Stimulated activated CD4-positive, alpha-beta T cell treated with anti-CD3 and anti-CD28 coated beads, TNF-alpha, amount 100 ng/mL, for 48 hours (primary cell): ENCODE results near the gene RFX1.
"Not testable (repeated sequence)": the region's sequence is repeated elsewhere in the genome, so short reads cannot be mapped to it uniquely, and the experiment has no call there.

Experiments used
- DNase-seq, 3 donors: peaks; one replicate each; pipeline ENCODE4 v3.0.0-alpha.2; 2020; ENCODE audit warnings: low read depth in 3 of 3

RFX1 gene

DNA sequence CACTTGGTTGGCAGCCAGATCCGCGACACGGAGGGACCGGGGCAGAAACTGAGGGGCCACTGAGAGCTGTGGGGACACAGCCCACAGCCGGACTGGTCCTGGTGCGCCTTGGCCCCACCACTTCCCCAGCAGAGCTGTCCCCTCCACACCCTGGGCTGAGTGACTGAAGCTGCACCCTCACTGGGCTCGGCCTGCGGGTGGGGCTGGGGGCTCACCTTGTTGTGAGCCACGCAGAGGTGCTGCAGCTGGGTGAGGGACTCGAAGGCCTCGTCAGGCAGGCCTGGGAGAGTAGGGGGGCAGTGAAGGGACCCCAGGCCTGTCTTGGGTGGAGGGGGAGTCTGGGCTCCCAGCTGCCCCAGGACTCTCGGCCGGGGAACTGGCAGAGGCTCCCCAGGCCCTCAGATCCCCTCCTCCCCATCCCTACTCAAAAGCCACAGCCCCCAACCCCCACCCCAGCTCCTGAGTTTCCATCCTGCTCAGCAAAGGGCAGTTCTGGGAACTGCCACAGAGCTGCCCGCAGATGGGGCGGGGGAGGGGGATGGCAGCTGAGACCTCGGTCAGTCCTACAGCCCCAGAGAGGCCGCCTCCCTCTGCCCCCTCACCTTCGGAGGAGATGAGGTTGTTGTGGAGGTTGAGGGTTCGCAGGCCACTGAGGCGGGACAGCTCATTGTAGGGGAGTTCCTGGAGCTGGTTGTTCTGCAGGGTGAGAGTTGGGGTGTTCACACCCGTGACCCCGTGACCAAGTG is 70.2 kb downstream of the RFX1 start:
- DNase-seq, result no peak

GRCh38 chr19:13934785-13935109 is 71.4 kb downstream of the RFX1 start:
- DNase-seq, result no peak

DNA sequence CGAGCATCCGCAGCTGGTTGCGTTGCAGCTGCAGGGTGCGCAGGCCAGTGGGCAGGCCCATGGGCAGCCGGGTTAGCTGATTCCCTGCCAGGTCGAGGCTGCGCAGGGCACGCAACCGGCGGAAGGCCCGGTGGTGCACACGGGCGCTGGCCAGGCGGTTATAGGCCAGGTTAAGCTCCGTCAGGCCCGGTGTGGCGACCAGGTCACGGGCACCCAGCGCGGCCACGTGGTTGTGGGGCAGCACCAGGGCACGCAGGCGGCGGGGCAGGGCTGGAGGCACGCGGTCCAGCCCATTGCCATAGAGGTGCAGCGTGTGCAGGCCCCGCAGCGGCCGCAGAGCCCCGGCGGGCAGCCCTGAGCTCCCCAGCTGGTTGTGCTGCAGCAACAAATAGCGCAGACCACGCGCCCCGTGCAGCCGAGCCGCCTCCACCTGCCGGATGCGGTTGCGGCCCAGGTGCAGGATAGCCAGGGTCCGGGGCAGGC is 73.2 kb downstream of the RFX1 start:
- no peak for DNase-seq

DNA sequence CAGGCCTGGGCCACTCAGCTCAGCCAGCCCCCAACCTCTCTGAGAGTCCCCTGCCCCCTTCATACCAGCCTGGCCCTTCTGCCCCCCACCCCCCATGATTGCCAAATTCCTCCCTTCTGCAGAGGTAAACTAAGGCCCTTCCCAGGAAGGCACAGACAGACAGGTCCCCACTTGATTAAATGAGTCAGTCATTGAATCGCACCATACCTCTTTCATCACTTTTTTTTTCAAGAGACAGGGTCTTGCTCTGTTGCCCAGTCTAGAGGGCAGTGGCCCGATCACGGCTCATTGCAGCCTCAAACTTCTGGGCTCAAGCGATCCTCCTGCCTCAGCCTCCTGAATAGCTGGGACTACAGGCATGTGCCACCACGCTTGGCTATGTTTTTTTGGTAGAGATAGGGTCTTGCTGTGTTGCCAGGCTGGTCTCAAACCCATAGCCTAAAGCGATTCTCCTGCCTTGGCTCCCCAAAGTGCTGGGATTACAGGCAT is 73.9 kb downstream of the RFX1 start:
- DNase-seq, result no peak

GRCh38 chr19:13931391-13932148 is 74.5 kb downstream of the RFX1 start:
- DNase-seq, result no peak

DNA sequence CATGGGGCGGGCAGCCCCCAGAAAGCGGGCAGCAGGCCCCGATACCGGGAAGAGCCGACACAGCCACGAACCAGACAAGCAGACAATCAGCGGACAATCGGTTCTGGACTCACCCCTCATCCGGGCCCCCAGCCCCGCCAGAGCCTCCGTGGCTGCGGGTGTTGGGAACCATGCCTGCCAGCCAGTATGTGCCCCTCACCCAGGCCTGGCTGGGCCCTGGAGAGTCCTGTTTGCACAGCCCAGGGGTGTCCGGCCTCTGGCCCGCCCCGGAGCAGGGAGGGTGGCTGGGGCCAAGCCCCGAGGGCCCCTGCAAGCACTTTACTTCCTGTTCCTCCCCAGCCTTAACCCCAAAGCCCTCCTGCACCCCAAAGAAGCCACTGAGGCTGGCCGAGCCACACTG is 75.7 kb downstream of the RFX1 start:
- no peak for DNase-seq

- no peak for DNase-seq
Measured at GRCh38 chr19:13929956-13930355, 76.2 kb downstream of the RFX1 start.

- no peak for DNase-seq
Measured at GRCh38 chr19:13929340-13929739, 76.8 kb downstream of the RFX1 start.

DNA sequence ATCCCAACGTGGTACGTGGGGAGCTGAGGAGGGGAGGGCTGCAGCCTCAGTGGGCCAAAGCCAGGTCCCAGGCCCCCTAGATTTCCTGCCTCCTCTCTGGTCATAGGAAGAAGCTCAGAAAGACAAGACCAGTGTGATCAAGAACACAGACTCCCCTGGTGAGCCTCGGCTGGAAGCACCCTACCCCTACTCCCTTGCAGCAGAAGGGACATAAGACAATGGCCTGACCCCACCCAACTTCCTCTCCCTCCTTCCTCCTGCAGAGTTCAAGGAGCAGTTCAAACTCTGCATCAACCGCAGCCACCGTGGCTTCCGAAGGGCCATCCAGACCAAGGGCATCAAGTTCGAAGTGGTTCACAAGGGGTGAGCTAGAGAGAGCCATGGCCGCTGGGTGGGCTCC is 79.4 kb downstream of the RFX1 start:
- DNase-seq, result no peak

GRCh38 chr19:13926010-13926409 is 80.1 kb downstream of the RFX1 start:
- DNase-seq, result no peak

GRCh38 chr19:13923194-13923987 is 82.7 kb downstream of the RFX1 start:
- DNase-seq, result no peak

DNA sequence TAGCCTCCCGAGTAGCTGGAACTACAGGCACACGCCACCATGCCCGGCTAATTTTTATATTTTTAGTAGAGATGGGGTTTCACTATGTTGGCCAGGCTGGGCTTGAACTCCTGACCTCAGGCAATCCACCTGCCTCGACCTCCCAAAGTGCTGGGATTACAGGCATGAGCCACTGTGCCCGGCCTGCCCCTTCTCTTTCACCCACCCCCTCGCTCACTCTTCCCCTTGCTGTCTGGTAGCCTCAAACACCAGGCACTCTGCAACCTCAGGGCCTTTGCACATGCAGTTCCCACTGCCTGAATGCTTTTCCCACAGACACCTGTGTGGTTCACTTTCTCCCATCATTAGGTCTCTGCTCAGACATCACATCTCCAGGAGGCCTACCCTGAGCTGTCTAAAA is 84.0 kb downstream of the RFX1 start:
- DNase-seq, result not testable (repeated sequence)

DNA sequence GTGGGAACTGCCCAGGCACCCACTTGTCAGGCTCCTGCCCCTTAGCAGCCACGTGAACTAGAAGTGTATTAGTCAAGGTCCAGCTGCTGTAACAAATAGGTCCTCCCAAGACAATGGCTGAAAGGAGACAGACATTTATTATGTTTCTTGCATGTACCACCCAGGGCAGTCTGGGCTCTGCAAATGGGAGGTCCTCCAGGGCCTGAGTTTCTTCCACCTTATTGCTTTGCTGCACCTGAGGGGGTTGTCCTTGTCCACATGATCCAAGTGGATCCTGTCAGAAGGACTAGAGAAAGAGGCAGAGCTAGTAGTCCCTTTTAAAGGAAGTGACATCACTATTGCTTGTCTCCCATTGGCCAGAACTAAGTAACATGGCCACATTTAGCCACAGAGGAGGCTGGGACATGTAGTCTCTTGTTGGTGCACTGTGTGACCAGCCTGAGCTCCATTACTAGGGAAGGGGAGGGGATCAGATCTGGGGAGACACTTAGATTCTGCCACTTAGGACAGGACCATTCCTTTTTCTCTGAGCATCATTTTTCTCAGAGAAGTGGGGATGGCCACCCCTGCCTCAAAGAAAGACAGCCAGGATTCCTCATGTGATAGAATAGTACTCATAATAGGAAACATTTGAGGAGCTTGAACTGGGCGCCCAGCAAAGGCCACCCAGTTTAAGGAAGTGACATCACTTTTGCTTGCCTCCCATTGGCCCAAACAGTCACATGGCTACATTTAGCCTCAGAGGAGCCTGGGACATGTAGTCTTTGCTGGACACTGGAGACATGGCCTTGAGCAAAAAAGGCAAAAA is 85.0 kb downstream of the RFX1 start:
- DNase-seq, result no peak

GRCh38 chr19:13920524-13920923 is 85.6 kb downstream of the RFX1 start:
- DNase-seq, result no peak

DNA sequence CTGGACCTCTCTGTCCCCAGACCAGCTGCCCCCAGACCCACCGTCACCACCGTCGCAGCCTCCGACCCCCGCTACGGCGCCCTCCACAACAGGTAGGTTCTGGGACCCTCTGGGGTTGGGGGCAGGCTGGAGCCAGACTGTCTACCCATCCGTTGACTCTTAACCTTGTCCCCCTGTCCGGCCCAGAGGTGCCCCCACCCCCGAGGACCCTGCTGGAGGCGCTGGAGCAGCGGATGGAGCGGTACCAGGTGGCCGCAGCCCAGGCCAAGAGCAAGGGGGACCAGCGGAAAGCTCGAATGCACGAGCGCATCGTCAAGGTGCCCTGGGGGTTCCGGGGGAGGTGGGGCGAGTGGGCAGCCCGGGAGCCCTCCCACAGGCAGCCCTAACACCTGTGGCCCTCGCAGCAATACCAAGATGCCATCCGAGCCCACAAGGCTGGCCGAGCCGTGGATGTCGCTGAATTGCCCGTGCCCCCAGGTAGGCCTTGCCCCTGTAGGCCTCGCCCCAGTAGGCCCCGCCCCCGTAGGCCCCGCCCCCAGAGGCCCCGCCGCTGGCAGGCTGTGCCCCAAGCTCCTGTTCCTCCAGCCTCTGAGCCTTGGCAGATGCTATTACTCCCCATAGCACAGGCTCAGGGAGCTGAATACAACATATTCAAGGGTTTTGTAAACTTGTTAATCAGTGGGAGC is 87.3 kb downstream of the RFX1 start:
- no peak for DNase-seq

DNA sequence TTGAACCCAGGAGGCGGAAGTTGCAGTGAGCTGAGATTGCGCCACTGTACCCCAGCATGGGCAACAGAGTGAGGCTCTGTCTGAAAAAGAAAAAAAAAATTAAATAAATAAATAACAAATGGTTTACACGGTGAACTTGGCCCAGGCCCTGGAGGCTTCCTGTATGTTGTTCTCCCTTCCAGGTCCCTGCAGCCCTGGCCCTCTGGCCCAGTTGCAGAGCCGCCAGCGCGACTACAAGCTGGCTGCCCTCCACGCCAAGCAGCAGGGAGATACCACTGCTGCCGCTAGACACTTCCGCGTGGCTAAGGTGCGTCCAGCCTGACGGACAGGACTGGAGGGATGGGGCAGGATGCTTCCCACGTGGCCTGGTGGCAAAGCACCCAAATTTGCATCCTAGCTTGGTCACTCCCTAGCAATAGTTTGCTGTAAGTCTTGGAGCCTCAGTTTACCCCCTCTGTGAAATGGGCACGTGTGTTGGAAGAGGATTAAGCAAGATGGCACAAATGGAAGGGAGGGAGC is 88.2 kb downstream of the RFX1 start:
- no peak for DNase-seq

- DNase-seq, result no peak
Measured at GRCh38 chr19:13914777-13915176, 91.3 kb downstream of the RFX1 start.

DNA sequence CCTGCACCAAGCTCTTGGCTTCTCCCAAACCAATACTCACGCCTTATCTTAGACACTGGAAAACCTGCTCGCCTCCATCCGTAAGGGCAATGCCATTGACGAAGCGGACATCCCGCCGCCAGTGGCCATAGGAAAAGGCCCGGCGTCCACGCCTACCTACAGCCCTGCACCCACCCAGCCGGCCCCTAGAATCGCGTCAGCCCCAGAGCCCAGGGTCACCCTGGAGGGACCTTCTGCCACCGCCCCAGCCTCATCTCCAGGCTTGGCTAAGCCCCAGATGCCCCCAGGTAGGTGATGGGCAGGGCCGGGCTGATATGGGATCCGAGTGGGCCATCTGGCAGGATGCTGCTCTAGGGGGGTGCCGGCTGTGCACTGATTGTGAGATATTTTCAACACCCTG is 92.8 kb downstream of the RFX1 start:
- no peak for DNase-seq
